Hepatocyte (in vitro differentiated cells): ENCODE data around the gene KCNIP3. TPM values are rescaled to one million over a fixed set of nuclear protein-coding genes. Genes with fewer than 3 reads are reported as not detected.

Experiments used
- DNase-seq: peaks from one replicate; pipeline ENCODE4 v3.0.0-alpha.2; 2016; ENCODE audit warnings: low spot score
- H2AFZ ChIP-seq: fragments of 200-600 bp; sonication (generic); 2 replicates; pipeline ENCODE4 v1.6.0; 2016; ENCODE audit warnings: antibody characterized with exemption, mild to moderate bottlenecking
- H3K27ac ChIP-seq: fragments of 200-600 bp; sonication (generic); 2 replicates; pipeline ENCODE4 v1.5.1; 2016; ENCODE audit warnings: mild to moderate bottlenecking
- H3K27me3 ChIP-seq: fragments of 200-600 bp; sonication (generic); 2 replicates; pipeline ENCODE4 v1.6.1; 2016
- H3K36me3 ChIP-seq: fragments of 200-600 bp; sonication (generic); replicated peaks from 2 replicates; pipeline ENCODE4 v1.5.1; 2016; ENCODE audit warnings: low read depth; ENCODE audit not compliant: insufficient read depth
- H3K4me1 ChIP-seq: fragments of 200-600 bp; sonication (generic); 2 replicates; pipeline ENCODE4 v1.5.1; 2016; ENCODE audit warnings: mild to moderate bottlenecking, moderate library complexity; ENCODE audit not compliant: insufficient read depth
- H3K4me2 ChIP-seq: fragments of 200-600 bp; sonication (generic); 2 replicates; pipeline ENCODE4 v1.6.0; 2016
- H3K4me3 ChIP-seq: fragments of 200-600 bp; sonication (generic); 2 replicates; pipeline ENCODE4 v1.5.1; 2016; ENCODE audit warnings: mild to moderate bottlenecking
- H3K79me2 ChIP-seq: fragments of 200-600 bp; sonication (generic); 2 replicates; pipeline ENCODE4 v1.6.0; 2017; ENCODE audit warnings: mild to moderate bottlenecking
- H3K9me2 ChIP-seq: fragments of 200-600 bp; sonication (generic); replicated peaks from 2 replicates; pipeline ENCODE4 v1.6.0; 2017; ENCODE audit warnings: mild to moderate bottlenecking; ENCODE audit not compliant: insufficient read depth
- H3K9me3 ChIP-seq: fragments of 200-600 bp; sonication (generic); 2 replicates; pipeline ENCODE4 v1.5.1; 2016; ENCODE audit warnings: low read depth, mild to moderate bottlenecking
- H4K20me1 ChIP-seq: fragments of 200-600 bp; sonication (generic); 2 replicates; pipeline ENCODE4 v1.6.0; 2016; ENCODE audit warnings: mild to moderate bottlenecking; ENCODE audit not compliant: insufficient read depth, poor library complexity, severe bottlenecking
- EZH2 ChIP-seq: fragments of 200-600 bp; sonication (generic); IDR thresholded peaks from 2 replicates; pipeline ENCODE4 v1.6.1; 2016; ENCODE audit warnings: antibody characterized with exemption, mild to moderate bottlenecking, borderline replicate concordance
- EZH2phosphoT487 ChIP-seq: fragments of 200-600 bp; sonication (generic); IDR thresholded peaks from one replicate; pipeline ENCODE4 v1.6.1; 2018; ENCODE audit warnings: antibody characterized with exemption, mild to moderate bottlenecking, low read depth, moderate library complexity; ENCODE audit not compliant: unreplicated experiment, severe bottlenecking
- WGBS: methylation state at CpG from one replicate; pipeline ENCODE4 v1.1.6; 2016; ENCODE audit warnings: low lambda C conversion rate; ENCODE audit errors: missing lambda C conversion rate; 5-methylcytosine and 5-hydroxymethylcytosine counted together
- polyA plus RNA-seq: library from polyadenylated mRNA; unstranded; fragments of >200 nt; fragmentation: Nextera tagmentation; extraction: Ambion mirVana; gene quantifications from 2 replicates; pipeline ENCODE4 v1.2.1, GENCODE V29; 2016
- total RNA-seq: library from RNA; depleted of rRNA; stranded (reverse); fragments of >200 nt; gene quantifications from 2 replicates; pipeline ENCODE4 v1.2.3, GENCODE V29; 2014
- TF ChIP-seq, protein P1 (sequence below): fragments of 200-600 bp; sonication (generic); IDR thresholded peaks from 2 replicates; pipeline ENCODE4 v1.5.1; 2016; ENCODE audit warnings: antibody characterized with exemption, mild to moderate bottlenecking; ENCODE audit not compliant: poor library complexity

The KCNIP3 gene
- total and polyA plus RNA-seq, 2 experiments from 2014 or later, result 6.1 to 6.5 TPM

DNA sequence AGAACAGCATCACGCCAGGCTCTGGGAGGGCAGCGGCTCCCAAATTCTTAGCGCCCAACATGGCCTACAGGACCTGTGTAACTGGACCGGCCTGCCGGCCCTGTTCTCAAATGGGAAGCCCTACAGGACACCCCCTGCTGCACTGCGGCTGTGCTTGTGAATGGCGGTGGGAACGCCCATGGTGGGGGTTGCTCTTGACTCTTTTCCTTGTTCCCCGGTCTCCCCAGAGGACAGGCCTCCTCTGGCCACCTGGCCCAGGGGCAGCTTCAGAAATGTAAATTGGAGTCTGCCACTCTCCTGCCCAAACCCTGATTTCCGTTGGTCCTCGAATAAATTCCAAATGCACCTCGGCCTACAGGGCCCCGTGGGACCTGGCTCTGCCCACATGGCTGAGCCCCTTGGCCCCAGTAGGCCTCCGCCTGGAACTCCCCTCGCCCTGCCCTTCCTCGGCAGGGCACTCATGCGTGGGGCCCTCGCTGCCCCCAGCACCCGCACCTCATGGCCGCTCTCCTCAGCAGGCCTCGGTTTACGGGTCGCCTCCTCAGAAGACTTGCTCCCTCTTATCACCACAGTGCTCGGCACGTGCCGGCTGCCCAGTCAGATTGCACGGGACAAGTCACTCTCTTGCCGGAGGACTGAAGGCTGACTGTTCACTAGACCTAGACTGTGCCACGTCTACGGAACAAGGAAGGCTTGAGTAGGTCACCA lies 29.4 kb downstream of the KCNIP3 start:
- no peaks in the 10 kb centered on the region for H3K9me3 ChIP-seq
- TF ChIP-seq, protein P1, sequence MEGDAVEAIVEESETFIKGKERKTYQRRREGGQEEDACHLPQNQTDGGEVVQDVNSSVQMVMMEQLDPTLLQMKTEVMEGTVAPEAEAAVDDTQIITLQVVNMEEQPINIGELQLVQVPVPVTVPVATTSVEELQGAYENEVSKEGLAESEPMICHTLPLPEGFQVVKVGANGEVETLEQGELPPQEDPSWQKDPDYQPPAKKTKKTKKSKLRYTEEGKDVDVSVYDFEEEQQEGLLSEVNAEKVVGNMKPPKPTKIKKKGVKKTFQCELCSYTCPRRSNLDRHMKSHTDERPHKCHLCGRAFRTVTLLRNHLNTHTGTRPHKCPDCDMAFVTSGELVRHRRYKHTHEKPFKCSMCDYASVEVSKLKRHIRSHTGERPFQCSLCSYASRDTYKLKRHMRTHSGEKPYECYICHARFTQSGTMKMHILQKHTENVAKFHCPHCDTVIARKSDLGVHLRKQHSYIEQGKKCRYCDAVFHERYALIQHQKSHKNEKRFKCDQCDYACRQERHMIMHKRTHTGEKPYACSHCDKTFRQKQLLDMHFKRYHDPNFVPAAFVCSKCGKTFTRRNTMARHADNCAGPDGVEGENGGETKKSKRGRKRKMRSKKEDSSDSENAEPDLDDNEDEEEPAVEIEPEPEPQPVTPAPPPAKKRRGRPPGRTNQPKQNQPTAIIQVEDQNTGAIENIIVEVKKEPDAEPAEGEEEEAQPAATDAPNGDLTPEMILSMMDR, result no peak
- no peak for TF ChIP-seq EZH2phosphoT487
- TF ChIP-seq EZH2, result no peak
- H3K4me3 ChIP-seq, result no peak overlapping the region
- H3K36me3 ChIP-seq, result no peaks in the 10 kb centered on the region
- no peaks in the 10 kb centered on the region for H3K27me3 ChIP-seq
- H4K20me1 ChIP-seq, result no peaks in the 10 kb centered on the region
- H2AFZ ChIP-seq, result no peak overlapping the region
- no peaks in the 10 kb centered on the region for H3K79me2 ChIP-seq
- DNase-seq, result no peak
- H3K4me1 ChIP-seq, result no peaks in the 10 kb centered on the region
- H3K4me2 ChIP-seq, result no peak overlapping the region
- H3K9me2 ChIP-seq, result no peaks in the 10 kb centered on the region
- 93% methylated on average over 30 of the region's 30 CpGs for WGBS
- H3K27ac ChIP-seq, result no peak overlapping the region

GRCh38 chr2:95327861-95328260 lies 30.7 kb downstream of the KCNIP3 start:
- Histone ChIP-seq H3K4me2 (no peak overlapping the region), H3K27me3 (no peaks in the 10 kb centered on the region), H3K4me3 (no peak overlapping the region), H3K9me2 (no peaks in the 10 kb centered on the region), H3K36me3 (no peaks in the 10 kb centered on the region), H4K20me1 (no peaks in the 10 kb centered on the region), H2AFZ (no peak overlapping the region), H3K4me1 (no peaks in the 10 kb centered on the region), H3K27ac (no peak overlapping the region), H3K9me3 (no peaks in the 10 kb centered on the region), H3K79me2 (no peaks in the 10 kb centered on the region)
- 83% methylated on average over 5 of the region's 7 CpGs for WGBS
- no peak for DNase-seq
- TF ChIP-seq, protein P1, result no peak
- no peak for TF ChIP-seq EZH2phosphoT487
- no peak for TF ChIP-seq EZH2

DNA sequence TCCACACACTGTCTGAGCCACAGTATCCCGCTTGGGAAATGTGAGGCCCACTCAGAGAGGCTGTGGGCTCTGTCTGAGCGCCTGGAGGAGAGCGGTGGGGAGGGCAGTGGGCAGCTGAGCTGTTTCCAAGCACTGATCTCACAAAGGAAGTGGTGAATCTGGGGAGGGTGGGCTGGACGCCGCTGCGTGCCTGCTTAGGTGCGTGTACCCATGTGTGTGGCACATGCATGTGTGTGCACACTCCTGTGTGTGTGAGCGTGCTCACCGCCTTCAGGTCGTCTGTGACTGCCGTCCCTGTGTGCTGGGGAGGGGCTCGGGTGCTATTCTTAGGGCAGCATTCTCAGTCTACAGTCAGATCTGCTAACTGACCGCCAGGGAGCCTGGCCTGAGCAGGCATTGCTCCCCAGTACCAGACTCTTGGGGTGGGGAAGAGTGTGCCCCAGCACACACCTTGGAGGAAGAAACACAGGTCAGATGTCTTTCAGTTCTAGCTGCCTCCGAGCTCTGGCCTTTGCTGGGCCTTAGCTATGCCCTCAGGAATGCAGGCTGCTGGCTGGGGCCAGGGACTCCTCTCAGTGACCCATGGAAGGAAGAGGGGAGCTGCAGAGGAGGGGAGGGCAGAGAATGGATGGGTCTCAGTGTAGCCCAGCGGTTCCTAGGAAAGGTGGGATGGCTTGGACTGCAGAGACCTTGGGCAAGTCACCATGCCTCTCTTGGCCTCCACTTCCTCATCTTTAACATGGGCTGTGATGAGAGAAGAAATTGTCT lies 31.4 kb downstream of the KCNIP3 start:
- H2AFZ ChIP-seq, result no peak overlapping the region

More for the DNA sequence above, 31.4 kb downstream of the KCNIP3 start:
- no peaks in the 10 kb centered on the region for H3K9me2 ChIP-seq
- no peak overlapping the region for H3K4me3 ChIP-seq
- H3K79me2 ChIP-seq, result no peaks in the 10 kb centered on the region
- no peak for TF ChIP-seq EZH2phosphoT487
- no peak for TF ChIP-seq EZH2
- TF ChIP-seq, protein P1, result no peak
- H4K20me1 ChIP-seq, result no peaks in the 10 kb centered on the region
- WGBS, result 86% methylated on average over 15 of the region's 15 CpGs
- DNase-seq, result no peak
- H3K36me3 ChIP-seq, result no peaks in the 10 kb centered on the region
- H3K4me1 ChIP-seq, result no peaks in the 10 kb centered on the region
- no peak overlapping the region for H3K27ac ChIP-seq
- no peaks in the 10 kb centered on the region for H3K27me3 ChIP-seq
- no peak overlapping the region for H3K4me2 ChIP-seq
- H3K9me3 ChIP-seq, result no peaks in the 10 kb centered on the region
